ENCODE results near the gene ANKRD13D.
A peak's percentile ranks its signal among the peaks of the same experiment; 100 is the strongest.

Gene ANKRD13D

DNA sequence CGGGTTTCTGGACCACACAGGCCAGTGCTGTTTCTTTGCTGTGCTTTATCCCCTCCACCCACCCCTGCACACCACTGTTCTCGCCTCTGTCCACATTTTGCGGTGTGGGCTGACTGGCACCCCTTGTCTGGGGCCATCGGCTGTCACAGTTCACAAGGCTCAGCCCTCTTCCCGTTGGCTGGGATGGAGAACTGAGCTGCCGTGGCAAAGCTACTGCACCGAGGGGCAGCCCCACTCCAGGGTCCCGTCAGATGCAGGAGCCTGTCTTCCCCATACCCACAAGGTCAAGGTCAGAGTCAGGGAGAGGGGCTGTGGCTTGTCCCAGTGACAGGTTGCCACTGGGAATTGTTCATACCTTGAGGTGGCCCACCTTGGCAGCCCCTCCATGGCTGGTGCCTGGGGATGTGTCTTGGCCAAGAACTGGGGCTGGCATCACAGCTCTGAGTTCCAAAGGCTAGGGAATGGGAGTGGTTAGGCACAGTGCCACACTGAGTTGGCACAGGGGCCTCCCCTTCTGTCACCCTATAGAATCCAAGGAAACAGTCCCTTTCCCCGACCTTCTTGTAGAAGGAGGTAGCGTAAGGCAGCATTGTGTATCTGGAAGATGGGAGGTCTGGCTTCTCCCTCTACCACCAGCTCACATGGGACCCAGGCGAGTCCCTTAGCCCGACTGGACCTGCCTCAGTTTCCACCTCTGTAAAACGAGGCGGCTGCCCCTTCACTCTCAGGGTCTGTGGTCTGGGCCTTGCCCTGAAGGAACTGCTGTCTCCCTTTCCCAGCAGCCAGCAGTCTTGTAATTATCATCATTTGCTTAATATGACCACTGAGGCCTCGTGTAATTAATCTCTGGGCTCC is 19.5 kb upstream of the ANKRD13D start:
- Histone ChIP-seq H2BK12ac (ENCODE audit: low read length) (no peak overlapping the region), H4K91ac (ENCODE audit: low read depth, low read length) (peak overlapping the region; percentile 0), H3K27me3 (ENCODE audit: insufficient read depth, low read length) (no peaks in the 10 kb centered on the region), H3K23ac (ENCODE audit: low read length) (no peak overlapping the region), H2BK5ac (ENCODE audit: low read depth, low read length, poor library complexity) (no peak overlapping the region), H3K4ac (ENCODE audit: low read depth, low read length) (peak overlapping the region; percentile 16), H3K79me2 (ENCODE audit: control insufficient read depth, insufficient read depth, low read length, poor library complexity) (peaks cover 12% of the 10 kb centered on the region), H4K8ac (ENCODE audit: low read depth, low read length) (peak overlapping the region; percentile 10), H3K18ac (ENCODE audit: low read length) (peak overlapping the region; percentile 29), H3K79me1 (ENCODE audit: low read length) (peaks cover 5% of the 10 kb centered on the region), H3K4me2 (ENCODE audit: low read length) (peak overlapping the region; percentile 51), H3K27ac (ENCODE audit: low read depth, low read length) (peak overlapping the region; percentile 65), H3K9me3 (ENCODE audit: insufficient read depth, low read depth, low read length) (no peaks in the 10 kb centered on the region), H3K36me3 (ENCODE audit: control insufficient read depth in 1 of 2, insufficient read depth in 2 of 2, low read length in 2 of 2) (peaks cover 21 to 22% of the 10 kb centered on the region in 2 experiments), H4K12ac (ENCODE audit: low read depth, low read length) (no peak overlapping the region), H2BK120ac (ENCODE audit: insufficient read depth, low read length, poor library complexity) (no peak overlapping the region), H3K14ac (ENCODE audit: low read length) (no peak overlapping the region), H2AFZ (ENCODE audit: insufficient read depth, low read length, poor library complexity) (no peak overlapping the region), H3K9ac (ENCODE audit: low read length) (no peak overlapping the region), H2AK5ac (ENCODE audit: low read length) (no peak overlapping the region), H3K4me1 (ENCODE audit: control insufficient read depth in 1 of 2, insufficient read depth in 2 of 2, low read length in 2 of 2) (peaks cover 26 to 35% of the 10 kb centered on the region in 2 experiments), H3K4me3 (ENCODE audit: low read depth, low read length) (no peak overlapping the region)
- WGBS (ENCODE audit: extremely low coverage, insufficient coverage, insufficient read length), result no CpG with 5 or more reads among the region's 15 CpGs
- no peak for DNase-seq

DNA sequence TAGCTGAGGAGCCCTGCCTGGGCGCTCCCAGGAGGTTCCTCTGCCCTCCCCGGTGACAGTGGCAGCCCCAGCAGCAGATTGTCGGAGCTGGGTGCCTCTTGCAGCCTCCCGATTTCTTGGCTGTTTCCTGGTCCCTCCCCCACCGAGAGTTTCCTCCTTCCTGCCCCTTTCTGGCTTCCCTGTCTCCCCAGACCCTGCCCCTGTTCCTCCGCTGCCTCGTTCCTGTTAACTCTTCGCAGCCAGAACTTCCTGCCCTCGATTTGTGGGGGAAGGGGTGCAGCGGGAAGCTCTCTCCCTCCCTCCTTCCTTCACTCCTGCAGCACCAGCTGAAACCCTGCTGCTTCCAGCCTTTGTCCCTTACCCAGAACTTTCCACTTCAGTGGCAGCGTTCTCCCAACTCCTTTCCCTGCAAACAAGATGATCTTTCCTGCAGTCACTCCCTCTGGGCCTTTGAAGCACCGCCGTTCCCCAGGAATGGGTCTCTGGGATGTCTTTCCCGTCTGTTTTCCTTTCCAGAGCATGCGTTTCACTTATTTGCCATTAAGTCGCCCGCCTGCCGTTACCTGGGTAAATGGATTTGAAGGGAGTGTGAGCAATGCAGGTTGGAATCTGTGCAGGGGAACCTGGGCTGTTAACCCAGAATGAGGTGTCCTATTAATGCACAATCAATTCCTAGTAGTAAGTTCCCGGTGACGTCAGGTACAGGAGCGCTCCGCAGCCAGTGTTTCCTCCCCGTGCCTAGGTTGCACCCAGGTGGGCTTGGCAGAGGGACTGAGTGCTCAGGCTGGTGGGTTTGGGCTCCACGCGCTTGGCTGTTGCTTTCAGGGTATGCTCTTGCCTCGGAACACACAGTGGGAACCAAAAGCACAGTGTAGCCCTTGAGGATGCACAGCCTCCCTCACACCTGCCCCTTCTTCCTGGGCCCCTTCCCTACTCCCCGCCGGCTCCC is 18.6 kb upstream of the ANKRD13D start:
- no peak overlapping the region for H3K4me3 ChIP-seq (ENCODE audit: low read depth, low read length)
- H3K36me3 ChIP-seq (ENCODE audit: control insufficient read depth in 1 of 2, insufficient read depth in 2 of 2, low read length in 2 of 2), result peaks cover 22 to 26% of the 10 kb centered on the region in 2 experiments
- H2BK5ac ChIP-seq (ENCODE audit: low read depth, low read length, poor library complexity), result no peak overlapping the region
- peak overlapping the region; percentile 4 for H3K18ac ChIP-seq (ENCODE audit: low read length)
- DNase-seq, result no peak
- peaks cover 26 to 38% of the 10 kb centered on the region in 2 experiments for H3K4me1 ChIP-seq (ENCODE audit: control insufficient read depth in 1 of 2, insufficient read depth in 2 of 2, low read length in 2 of 2)
- peaks cover 12% of the 10 kb centered on the region for H3K79me2 ChIP-seq (ENCODE audit: control insufficient read depth, insufficient read depth, low read length, poor library complexity)
- H2BK12ac ChIP-seq (ENCODE audit: low read length), result no peak overlapping the region
- H3K14ac ChIP-seq (ENCODE audit: low read length), result no peak overlapping the region
- H4K8ac ChIP-seq (ENCODE audit: low read depth, low read length), result peak overlapping the region; percentile 10
- H3K79me1 ChIP-seq (ENCODE audit: low read length), result peaks cover 5% of the 10 kb centered on the region
- H3K4ac ChIP-seq (ENCODE audit: low read depth, low read length), result no peak overlapping the region
- no peak overlapping the region for H2AK5ac ChIP-seq (ENCODE audit: low read length)
- H4K91ac ChIP-seq (ENCODE audit: low read depth, low read length), result no peak overlapping the region
- H3K23ac ChIP-seq (ENCODE audit: low read length), result no peak overlapping the region
- H3K9me3 ChIP-seq (ENCODE audit: insufficient read depth, low read depth, low read length), result no peaks in the 10 kb centered on the region
- no peak overlapping the region for H3K9ac ChIP-seq (ENCODE audit: low read length)
- H3K27ac ChIP-seq (ENCODE audit: low read depth, low read length), result peak overlapping the region; percentile 65
- no CpG with 5 or more reads among the region's 28 CpGs for WGBS (ENCODE audit: extremely low coverage, insufficient coverage, insufficient read length)
- H3K27me3 ChIP-seq (ENCODE audit: insufficient read depth, low read length), result no peaks in the 10 kb centered on the region
- no peak overlapping the region for H2BK120ac ChIP-seq (ENCODE audit: insufficient read depth, low read length, poor library complexity)
- H3K4me2 ChIP-seq (ENCODE audit: low read length), result peak overlapping the region; percentile 51
- no peak overlapping the region for H2AFZ ChIP-seq (ENCODE audit: insufficient read depth, low read length, poor library complexity)
- H4K12ac ChIP-seq (ENCODE audit: low read depth, low read length), result no peak overlapping the region

DNA sequence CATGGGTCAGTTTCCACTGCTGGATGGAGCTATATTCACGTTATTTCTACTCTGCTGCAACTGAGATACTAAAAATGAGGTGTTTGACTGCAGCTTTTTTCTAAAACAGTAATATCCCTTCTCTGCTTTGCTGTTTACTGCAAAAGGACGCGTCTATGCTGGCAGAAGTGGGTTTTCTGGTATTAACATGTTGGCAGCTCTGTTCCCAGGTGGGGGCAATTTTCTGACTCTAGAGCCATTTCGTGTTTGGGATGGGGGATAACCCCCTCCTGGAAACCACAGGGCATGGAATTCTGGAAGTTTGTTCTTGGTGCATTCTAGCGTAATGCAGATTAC is 17.9 kb upstream of the ANKRD13D start:
- Histone ChIP-seq H4K12ac (ENCODE audit: low read depth, low read length) (no peak overlapping the region), H3K79me2 (ENCODE audit: control insufficient read depth, insufficient read depth, low read length, poor library complexity) (peaks cover 12% of the 10 kb centered on the region), H2AFZ (ENCODE audit: insufficient read depth, low read length, poor library complexity) (no peak overlapping the region), H3K79me1 (ENCODE audit: low read length) (peaks cover 5% of the 10 kb centered on the region), H3K4me3 (ENCODE audit: low read depth, low read length) (no peak overlapping the region), H3K9ac (ENCODE audit: low read length) (no peak overlapping the region), H4K91ac (ENCODE audit: low read depth, low read length) (no peak overlapping the region), H3K23ac (ENCODE audit: low read length) (no peak overlapping the region), H2BK120ac (ENCODE audit: insufficient read depth, low read length, poor library complexity) (no peak overlapping the region), H3K4ac (ENCODE audit: low read depth, low read length) (no peak overlapping the region), H2BK5ac (ENCODE audit: low read depth, low read length, poor library complexity) (no peak overlapping the region), H3K9me3 (ENCODE audit: insufficient read depth, low read depth, low read length) (no peaks in the 10 kb centered on the region), H3K27me3 (ENCODE audit: insufficient read depth, low read length) (no peaks in the 10 kb centered on the region), H4K8ac (ENCODE audit: low read depth, low read length) (no peak overlapping the region), H3K27ac (ENCODE audit: low read depth, low read length) (no peak overlapping the region), H2BK12ac (ENCODE audit: low read length) (no peak overlapping the region), H3K36me3 (ENCODE audit: control insufficient read depth in 1 of 2, insufficient read depth in 2 of 2, low read length in 2 of 2) (peaks cover 22 to 30% of the 10 kb centered on the region in 2 experiments), H2AK5ac (ENCODE audit: low read length) (no peak overlapping the region), H3K4me2 (ENCODE audit: low read length) (no peak overlapping the region), H3K4me1 (ENCODE audit: control insufficient read depth in 1 of 2, insufficient read depth in 2 of 2, low read length in 2 of 2) (peaks cover 26 to 37% of the 10 kb centered on the region in 2 experiments), H3K14ac (ENCODE audit: low read length) (no peak overlapping the region), H3K18ac (ENCODE audit: low read length) (no peak overlapping the region)
- WGBS (ENCODE audit: extremely low coverage, insufficient coverage, insufficient read length), result no CpG with 5 or more reads among the region's 5 CpGs
- DNase-seq, result no peak

DNA sequence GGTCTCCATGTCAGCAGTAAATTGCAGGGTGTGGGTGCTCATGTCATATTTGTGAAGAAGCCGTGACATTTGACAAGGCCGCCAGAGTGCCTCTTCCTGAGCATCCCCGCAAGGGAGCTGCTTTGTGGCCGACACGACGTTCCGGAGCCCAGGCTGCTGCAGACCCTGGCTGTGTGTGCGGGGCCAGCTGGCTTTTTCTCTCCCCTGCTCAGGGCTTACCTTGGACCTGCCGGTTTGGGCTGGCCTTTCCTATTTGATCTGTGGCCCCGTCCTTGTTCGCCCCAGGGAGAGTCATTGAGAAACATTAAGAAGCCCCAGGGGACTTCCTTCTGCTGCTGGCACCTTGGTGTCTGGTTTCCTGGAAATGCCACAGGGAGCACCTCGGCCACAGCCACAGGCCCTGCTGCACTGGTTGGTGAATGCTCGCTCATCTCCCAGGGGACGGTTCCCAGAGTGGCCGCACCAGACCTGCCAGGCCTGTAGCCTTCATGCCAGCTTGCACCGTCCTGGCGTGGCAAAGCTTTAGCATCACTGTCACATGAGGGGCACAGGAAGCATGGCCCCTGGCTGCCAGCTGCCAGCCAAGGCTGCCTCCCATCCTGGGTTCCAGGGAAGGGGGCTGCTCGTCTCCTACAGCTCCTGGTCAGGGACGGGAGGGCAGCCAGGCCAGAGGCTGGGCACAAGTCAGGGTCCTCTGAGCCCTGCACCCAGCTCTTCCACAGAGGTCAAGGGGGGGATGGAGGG is 17.4 kb upstream of the ANKRD13D start:
- peaks cover 24 to 31% of the 10 kb centered on the region in 2 experiments for H3K36me3 ChIP-seq (ENCODE audit: control insufficient read depth in 1 of 2, insufficient read depth in 2 of 2, low read length in 2 of 2)
- H4K12ac ChIP-seq (ENCODE audit: low read depth, low read length), result no peak overlapping the region
- no peak overlapping the region for H3K18ac ChIP-seq (ENCODE audit: low read length)
- no peak overlapping the region for H3K9ac ChIP-seq (ENCODE audit: low read length)
- peaks cover 26 to 37% of the 10 kb centered on the region in 2 experiments for H3K4me1 ChIP-seq (ENCODE audit: control insufficient read depth in 1 of 2, insufficient read depth in 2 of 2, low read length in 2 of 2)
- no CpG with 5 or more reads among the region's 19 CpGs for WGBS (ENCODE audit: extremely low coverage, insufficient coverage, insufficient read length)
- no peak overlapping the region for H3K14ac ChIP-seq (ENCODE audit: low read length)
- no peaks in the 10 kb centered on the region for H3K27me3 ChIP-seq (ENCODE audit: insufficient read depth, low read length)
- no peak overlapping the region for H3K23ac ChIP-seq (ENCODE audit: low read length)
- no peaks in the 10 kb centered on the region for H3K9me3 ChIP-seq (ENCODE audit: insufficient read depth, low read depth, low read length)
- peak; percentile 81 to 84 for DNase-seq
- no peak overlapping the region for H3K27ac ChIP-seq (ENCODE audit: low read depth, low read length)
- H3K79me1 ChIP-seq (ENCODE audit: low read length), result peaks cover 5% of the 10 kb centered on the region
- H3K79me2 ChIP-seq (ENCODE audit: control insufficient read depth, insufficient read depth, low read length, poor library complexity), result peaks cover 10% of the 10 kb centered on the region
- H3K4me3 ChIP-seq (ENCODE audit: low read depth, low read length), result no peak overlapping the region
- no peak overlapping the region for H4K8ac ChIP-seq (ENCODE audit: low read depth, low read length)
- peak overlapping the region; percentile 10 for H3K4ac ChIP-seq (ENCODE audit: low read depth, low read length)
- no peak overlapping the region for H3K4me2 ChIP-seq (ENCODE audit: low read length)
- H2AFZ ChIP-seq (ENCODE audit: insufficient read depth, low read length, poor library complexity), result no peak overlapping the region
- no peak overlapping the region for H2BK5ac ChIP-seq (ENCODE audit: low read depth, low read length, poor library complexity)
- H2AK5ac ChIP-seq (ENCODE audit: low read length), result no peak overlapping the region
- H2BK120ac ChIP-seq (ENCODE audit: insufficient read depth, low read length, poor library complexity), result no peak overlapping the region
- H2BK12ac ChIP-seq (ENCODE audit: low read length), result no peak overlapping the region
- no peak overlapping the region for H4K91ac ChIP-seq (ENCODE audit: low read depth, low read length)
